NCI-H2171 (cell line): Measurements from ENCODE around the gene ZNF880.
"Not testable (repeated sequence)": the region's sequence is repeated elsewhere in the genome, so short reads cannot be mapped to it uniquely, and the experiment has no call there.

ENCODE experiments used
- DNase-seq: peaks from one replicate; lab custom pipeline; 2025; lab: John Stamatoyannopoulos, UW

Gene ZNF880

GRCh38 chr19:52369559-52370340 lies at the start of gene ZNF880:
TSS of gene ZNF880 (plus strand) at chr19:52369923. CDS start at chr19:52369966, 43 bp downstream.
- DNase-seq, result peak; percentile 94

DNA sequence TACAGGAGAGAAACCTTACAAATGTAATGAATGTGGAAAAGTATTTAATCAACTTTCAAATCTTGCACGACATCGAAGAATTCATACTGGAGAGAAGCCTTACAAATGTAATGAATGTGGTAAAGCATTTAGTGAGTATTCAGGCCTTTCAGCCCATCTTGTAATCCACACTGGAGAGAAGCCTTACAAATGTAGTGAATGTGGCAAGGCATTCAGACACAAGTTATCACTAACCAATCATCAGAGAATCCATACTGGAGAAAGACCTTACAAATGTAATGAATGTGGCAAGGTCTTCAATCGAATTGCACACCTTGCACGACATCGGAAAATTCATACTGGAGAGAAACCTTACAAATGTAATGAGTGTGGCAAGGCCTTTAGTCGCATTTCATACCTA lies 47.3 kb upstream of the ZNF880 start:
- DNase-seq, result no peak

GRCh38 chr19:52331757-52332156 lies 38.0 kb upstream of the ZNF880 start:
- no peak for DNase-seq

DNA sequence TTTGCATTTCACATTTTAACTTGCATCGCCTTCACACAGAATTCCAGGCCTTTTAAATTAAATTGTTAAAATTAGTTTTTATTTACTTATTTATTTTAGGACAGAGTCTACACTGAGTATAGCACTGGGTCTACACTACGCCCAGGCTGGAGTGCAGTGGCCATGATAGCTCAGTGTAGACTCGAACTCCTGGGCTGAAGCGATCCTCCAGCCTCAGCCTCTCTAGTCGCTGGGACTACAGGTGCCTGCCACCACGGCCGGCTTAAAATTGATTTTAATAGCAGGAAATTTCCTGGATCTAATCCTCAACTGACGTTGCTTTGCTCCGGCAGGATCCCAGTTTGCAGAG lies 34.0 kb upstream of the ZNF880 start:
- no peak for DNase-seq

DNA sequence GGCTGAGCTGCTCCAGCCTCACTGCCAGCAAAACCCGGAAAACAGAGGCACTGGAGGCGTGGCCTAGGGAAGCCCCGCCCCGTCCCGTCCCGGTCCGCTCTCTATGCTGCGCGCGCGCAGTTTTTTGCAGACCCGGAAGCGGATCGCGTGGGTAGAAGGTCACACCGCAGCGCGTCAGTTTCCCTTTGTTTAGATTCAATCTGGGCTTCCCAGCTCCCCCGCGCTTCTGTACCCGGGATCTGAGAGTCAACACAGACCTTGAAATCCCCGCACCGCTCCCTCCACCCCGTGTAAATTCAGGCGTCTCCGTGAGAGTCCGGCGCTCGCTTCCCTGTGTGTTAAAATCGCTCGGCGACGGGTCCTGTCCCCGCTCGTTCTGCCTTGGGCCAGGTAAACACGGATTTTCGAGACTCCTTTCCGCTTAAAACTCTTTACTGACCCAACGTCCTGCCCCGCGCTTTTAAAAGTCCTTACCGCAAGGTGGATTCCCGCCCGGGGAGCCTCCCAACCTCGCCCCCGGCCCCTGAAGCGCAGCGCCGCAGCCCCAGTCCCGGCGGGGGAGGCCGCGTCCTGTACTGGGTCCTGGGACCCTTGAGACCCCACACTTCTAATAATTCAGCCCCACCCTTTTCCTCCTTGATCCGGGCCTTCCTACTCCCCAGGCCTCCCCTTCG lies 33.5 kb upstream of the ZNF880 start, which contains the start of gene ZNF610:
Gene ZNF610 (plus strand): TSS at position 127 of the 674 bp plus-strand sequence. CDS start 12,930 bp downstream, outside the sequence.
- DNase-seq, result peak; percentile 85

- no peak for DNase-seq
Measured at GRCh38 chr19:52336791-52337381, 32.8 kb upstream of the ZNF880 start.

DNA sequence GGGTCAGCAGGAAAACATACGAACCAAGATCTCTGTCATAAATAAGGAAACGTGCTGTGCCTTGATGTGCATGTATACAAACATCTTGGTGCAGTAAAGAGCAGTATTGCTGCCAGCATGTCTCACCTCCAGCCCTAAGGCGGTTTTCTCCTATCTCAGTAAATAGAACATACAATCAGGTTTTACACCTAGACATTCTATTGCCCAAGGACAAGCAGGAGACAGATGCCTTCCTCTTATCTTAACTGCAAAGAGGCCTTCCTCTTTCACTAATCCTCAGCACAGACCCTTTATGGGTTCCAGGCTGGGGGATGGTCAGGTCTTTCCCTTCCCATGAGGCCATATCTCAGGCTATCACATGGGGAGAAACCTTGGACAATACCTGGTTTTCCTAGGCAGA lies 30.7 kb upstream of the ZNF880 start:
- not testable (repeated sequence) for DNase-seq

- no peak for DNase-seq
Measured at GRCh38 chr19:52343548-52343947, 26.2 kb upstream of the ZNF880 start.

GRCh38 chr19:52345162-52345561 lies 24.6 kb upstream of the ZNF880 start:
- DNase-seq, result no peak

GRCh38 chr19:52351512-52351911 lies 18.2 kb upstream of the ZNF880 start:
- DNase-seq, result no peak

- DNase-seq, result no peak
Measured at GRCh38 chr19:52366414-52366824, 3.3 kb upstream of the ZNF880 start.

DNA sequence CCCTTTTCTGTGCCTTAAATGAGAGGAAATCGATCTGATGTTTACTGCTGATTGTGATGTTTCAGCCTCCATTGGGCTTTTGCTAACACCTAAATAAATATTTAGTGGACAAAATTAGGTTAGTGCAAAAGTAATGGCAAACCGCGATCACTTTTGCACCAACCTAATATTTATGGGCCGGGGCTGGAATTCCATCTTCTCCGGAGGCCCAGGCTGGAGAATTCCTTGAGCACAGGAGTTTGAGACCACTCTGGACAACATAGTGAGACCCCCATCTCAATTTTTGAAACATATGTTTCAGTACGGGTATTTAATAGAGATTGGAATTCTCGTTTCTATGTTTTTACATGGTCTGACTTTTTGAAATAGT lies 603 bp downstream of the ZNF880 start:
- no peak for DNase-seq

DNA sequence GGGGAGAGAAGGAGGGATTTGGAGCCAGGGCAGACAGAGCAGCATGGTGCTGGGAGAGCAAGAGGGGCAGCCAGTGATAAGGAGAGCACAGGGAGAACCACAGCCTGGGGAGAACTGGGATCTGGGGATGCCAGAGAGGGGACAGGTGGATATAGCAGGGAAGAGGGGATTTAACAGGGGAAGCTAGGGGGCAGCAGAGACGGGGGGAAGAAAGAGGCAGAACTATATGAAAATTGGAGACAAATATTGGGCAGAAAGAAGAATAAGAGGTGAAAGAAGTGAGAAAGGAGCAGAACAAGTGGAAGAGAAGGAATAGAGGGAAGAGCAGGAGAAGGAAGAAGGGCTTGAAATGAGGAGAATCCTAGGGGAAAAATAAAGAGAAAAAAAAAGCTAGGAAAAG lies 21.4 kb downstream of the ZNF880 start:
- DNase-seq, result no peak

- peak; percentile 91 for DNase-seq
Measured at GRCh38 chr19:52397310-52398080, 27.8 kb downstream of the ZNF880 start, which contains the start of gene ZNF528. TSS of gene ZNF528 (plus strand) at chr19:52397849. CDS start at chr19:52402014, 4,165 bp downstream.

DNA sequence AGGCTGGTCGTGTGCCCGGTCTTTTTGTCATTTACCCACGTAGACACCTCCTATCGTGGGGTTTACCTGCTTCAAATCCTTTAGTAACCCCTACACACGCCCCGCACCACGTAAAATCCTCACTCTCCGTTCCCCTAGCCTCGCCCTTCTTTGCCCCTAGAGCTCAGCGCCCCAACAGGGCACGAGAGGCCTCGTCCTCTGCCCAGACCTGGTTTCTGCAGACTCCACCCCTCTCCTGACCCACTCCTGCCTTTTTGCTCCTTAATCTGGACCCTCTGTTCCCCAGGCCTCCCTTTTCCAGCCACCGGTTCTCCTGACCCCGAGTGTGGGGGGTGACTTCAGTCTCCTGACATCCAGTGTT lies 28.3 kb downstream of the ZNF880 start:
- DNase-seq, result no peak

DNA sequence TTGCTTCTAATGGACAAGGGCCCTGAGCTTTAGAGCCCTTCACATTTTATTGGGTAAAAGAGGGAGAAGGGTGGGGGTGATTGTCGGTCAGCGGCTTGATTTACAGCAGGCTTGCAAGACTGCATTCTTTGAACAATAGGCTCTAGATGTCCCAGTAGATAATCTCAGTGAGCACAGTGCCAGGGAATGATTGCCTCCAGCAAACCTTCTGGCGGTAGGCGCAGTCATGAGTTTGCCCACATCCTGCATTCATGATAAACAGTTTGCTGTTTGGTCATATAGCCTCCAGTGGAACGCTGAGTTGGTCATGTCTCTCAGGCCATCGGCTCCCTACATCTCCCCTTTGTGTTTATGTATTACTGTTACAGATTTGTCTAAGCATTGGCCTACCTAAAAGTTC lies 40.6 kb downstream of the ZNF880 start:
- no peak for DNase-seq

- DNase-seq, result no peak
Measured at GRCh38 chr19:52415711-52416110, 46.0 kb downstream of the ZNF880 start.

- DNase-seq, result no peak
Measured at GRCh38 chr19:52428937-52429336, 59.2 kb downstream of the ZNF880 start, which contains the start of gene ZNF534. TSS of gene ZNF534 (plus strand) at chr19:52429148. CDS start at chr19:52431475, 2,327 bp downstream.
